ENCODE measurements around the gene SRSF8.
"Not testable (repeated sequence)": the region's sequence is repeated elsewhere in the genome, so short reads cannot be mapped to it uniquely, and the experiment has no call there.

DNA sequence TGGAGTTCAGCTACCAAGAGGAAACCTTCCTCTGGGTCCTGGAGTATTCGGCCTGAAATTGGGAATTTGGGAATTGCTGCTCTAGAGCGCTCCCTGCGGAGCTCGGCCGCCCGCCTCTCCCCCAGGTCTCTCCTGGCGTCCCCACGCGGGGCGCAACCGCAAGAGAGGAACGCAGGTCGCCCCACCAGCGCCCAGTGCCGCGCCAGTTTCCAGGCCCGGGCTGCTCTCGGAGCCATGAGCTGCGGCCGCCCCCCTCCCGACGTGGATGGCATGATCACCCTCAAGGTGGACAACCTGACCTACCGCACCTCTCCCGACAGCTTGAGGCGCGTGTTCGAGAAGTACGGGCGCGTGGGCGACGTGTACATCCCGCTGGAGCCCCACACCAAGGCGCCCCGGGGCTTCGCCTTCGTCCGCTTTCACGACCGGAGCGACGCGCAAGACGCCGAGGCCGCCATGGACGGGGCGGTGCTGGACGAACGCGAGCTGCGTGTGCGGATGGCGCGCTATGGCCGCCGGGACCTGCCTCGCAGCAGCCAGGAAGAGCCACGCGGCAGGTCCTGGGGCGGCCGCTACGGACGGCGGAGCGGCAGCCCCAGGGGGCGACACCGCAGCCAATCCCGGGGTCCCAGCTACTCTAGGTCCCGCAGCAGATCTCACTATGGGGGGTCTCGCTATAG, 29.2 kb upstream of the SRSF8 start:
- TF ChIP-seq LARP7 (IDR thresholded peaks at IDR 0.05); ESRRA (IDR thresholded peaks at IDR 0.05; ENCODE audit: borderline replicate concordance, low read depth); SIN3A (IDR thresholded peaks at IDR 0.05; ENCODE audit: borderline replicate concordance in 2 of 2, control insufficient read depth in 1 of 2, low read depth in 2 of 2, low read length in 2 of 2); TAL1 (IDR thresholded peaks at IDR 0.05); TCF3 (CRISPR knock-in tag; IDR thresholded peaks at IDR 0.05); TEAD2 (tag; IDR thresholded peaks at IDR 0.05); EP400 (IDR thresholded peaks at IDR 0.05); YY1 (IDR thresholded peaks at IDR 0.05; ENCODE audit: borderline replicate concordance in 1 of 3, control insufficient read depth in 1 of 3, extremely low read depth in 1 of 3, insufficient read depth in 3 of 3, insufficient read length in 1 of 3, insufficient replicate concordance in 2 of 3, low read depth in 1 of 3, low read length in 2 of 3); TRIM28 (IDR thresholded peaks at IDR 0.05): not testable (repeated sequence)
- TF ChIP-seq, protein P1, sequence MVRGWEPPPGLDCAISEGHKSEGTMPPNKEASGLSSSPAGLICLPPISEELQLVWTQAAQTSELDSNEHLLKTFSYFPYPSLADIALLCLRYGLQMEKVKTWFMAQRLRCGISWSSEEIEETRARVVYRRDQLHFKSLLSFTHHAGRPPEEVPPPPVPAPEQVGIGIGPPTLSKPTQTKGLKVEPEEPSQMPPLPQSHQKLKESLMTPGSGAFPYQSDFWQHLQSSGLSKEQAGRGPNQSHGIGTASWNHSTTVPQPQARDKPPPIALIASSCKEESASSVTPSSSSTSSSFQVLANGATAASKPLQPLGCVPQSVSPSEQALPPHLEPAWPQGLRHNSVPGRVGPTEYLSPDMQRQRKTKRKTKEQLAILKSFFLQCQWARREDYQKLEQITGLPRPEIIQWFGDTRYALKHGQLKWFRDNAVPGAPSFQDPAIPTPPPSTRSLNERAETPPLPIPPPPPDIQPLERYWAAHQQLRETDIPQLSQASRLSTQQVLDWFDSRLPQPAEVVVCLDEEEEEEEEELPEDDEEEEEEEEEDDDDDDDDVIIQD (CRISPR knock-in tag; IDR thresholded peaks at IDR 0.05), result not testable (repeated sequence)
